C4-2B (cell line): ENCODE measurements around the gene TRANK1.

Source experiments
- ZFX ChIP-seq: fragments of 450-650 bp; IDR thresholded peaks from 2 replicates; pipeline ENCODE4 v1.6.1; 2017
- TF ChIP-seq, protein P1 (sequence below): fragments of 450-650 bp; conservative IDR thresholded peaks from 2 replicates; pipeline ENCODE4 v1.5.1; 2017; ENCODE audit warnings: mild to moderate bottlenecking

GRCh38 chr3:36924744-36925521 is 19.9 kb downstream of the TRANK1 start:
- TF ChIP-seq, protein P1, sequence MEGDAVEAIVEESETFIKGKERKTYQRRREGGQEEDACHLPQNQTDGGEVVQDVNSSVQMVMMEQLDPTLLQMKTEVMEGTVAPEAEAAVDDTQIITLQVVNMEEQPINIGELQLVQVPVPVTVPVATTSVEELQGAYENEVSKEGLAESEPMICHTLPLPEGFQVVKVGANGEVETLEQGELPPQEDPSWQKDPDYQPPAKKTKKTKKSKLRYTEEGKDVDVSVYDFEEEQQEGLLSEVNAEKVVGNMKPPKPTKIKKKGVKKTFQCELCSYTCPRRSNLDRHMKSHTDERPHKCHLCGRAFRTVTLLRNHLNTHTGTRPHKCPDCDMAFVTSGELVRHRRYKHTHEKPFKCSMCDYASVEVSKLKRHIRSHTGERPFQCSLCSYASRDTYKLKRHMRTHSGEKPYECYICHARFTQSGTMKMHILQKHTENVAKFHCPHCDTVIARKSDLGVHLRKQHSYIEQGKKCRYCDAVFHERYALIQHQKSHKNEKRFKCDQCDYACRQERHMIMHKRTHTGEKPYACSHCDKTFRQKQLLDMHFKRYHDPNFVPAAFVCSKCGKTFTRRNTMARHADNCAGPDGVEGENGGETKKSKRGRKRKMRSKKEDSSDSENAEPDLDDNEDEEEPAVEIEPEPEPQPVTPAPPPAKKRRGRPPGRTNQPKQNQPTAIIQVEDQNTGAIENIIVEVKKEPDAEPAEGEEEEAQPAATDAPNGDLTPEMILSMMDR = no peak
- no peak for TF ChIP-seq ZFX
